HG02763 (cell line): ENCODE data around the gene HRH2.
"Not testable (repeated sequence)": the region's sequence is repeated elsewhere in the genome, so short reads cannot be mapped to it uniquely, and the experiment has no call there.

Source experiments
- ATAC-seq: cut with Tn5 transposase; IDR thresholded peaks from one replicate; pipeline ENCODE4 v1.9.1; 2021; ENCODE audit warnings: mild to moderate bottlenecking, moderate library complexity; ENCODE audit not compliant: unreplicated experiment

HRH2 gene

DNA sequence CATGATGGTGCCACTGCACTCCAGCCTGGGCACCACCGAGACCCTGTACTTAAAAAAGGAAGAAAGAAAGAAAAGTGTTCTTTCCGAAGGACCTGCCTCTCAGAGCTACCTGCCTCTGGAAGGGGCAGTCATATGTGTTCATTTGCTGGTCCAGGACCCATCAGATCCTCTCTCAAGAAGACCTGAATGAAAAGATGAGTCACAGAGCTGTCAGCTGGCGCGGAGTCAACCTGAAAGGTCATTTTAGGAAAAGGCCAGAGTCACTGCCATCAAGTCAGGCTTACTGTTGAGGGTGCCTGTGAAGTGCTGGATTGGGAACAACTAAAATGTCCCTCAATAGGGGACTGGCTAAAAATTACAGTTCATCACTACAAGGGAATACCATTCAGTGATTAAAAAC, 14.9 kb upstream of the HRH2 start:
- ATAC-seq, result no peak

DNA sequence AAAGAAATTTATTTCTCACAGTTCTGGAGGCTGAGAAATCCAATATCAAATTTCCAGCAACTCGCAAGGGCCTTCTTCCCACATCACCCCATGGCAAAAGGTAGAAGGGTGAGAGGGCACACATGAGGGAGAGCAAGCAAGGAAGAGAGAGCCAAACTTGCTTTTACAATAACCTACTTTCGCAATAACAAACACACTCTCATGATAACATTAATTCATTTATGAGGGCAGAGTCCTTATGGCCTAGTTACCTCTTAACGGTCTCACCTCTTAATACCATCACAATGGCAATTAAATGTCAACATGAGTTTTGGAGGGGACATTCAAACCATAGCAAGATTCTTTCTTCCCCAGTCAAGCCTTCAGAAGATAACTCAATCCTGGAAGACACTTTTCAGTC, 11.6 kb upstream of the HRH2 start:
- no peak for ATAC-seq

DNA sequence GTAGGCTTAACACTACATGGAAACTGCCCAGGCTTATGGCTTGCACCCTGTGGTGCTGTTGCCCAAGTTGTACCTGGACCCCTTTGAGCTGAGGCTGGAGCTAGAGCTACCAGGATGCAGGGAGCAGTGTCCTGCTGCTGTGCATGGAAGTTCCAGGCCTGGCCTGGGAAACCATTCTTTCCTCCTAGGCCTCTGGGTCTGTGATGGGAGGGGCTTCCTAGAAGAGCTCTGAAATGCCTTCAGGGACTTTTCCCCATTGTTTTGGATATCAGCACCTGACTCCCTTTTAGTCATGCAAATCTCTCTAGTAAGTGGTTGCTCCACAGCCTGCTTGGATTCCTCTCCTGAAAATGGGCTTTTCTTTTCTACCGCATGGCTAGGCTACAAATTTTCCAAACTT, 7.9 kb upstream of the HRH2 start:
- no peak for ATAC-seq

DNA sequence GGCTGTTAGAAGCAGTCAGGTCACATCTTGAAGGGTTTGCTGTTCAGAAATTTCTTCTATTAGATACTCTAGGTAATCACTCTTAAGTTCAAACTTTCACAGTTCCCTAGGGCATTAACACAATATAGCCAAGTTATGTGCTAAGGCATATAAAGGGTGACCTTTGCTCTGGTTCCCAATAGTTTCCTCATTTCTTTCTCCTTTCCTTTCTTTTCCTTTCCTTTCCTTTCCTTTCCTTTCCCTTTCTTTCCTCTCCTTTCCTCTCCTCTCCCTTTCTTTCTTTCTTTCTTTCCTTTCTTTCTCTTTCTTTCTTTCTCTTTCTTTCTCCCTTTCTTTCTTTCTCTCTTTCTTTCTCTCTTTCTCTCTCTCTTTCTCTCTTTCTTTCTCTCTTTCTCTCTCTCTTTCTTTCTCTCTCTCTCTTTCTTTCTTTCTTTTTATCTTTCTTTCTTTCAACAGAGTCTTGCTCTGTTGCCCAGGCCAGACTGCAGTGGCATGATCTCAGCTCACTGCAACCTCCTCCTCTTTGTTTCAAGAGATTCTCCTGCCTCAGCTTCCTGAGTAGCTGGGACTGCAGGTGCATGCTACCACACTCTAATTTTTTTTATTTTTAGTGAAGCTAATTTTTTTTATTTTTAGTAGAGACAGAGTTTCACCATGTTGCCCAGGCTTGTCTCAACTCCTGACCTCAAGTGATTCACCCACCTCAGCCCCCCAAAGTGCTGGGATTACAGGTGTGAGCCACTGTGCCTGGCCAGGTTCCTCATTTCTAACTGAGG, 7.3 kb upstream of the HRH2 start:
- not testable (repeated sequence) for ATAC-seq

DNA sequence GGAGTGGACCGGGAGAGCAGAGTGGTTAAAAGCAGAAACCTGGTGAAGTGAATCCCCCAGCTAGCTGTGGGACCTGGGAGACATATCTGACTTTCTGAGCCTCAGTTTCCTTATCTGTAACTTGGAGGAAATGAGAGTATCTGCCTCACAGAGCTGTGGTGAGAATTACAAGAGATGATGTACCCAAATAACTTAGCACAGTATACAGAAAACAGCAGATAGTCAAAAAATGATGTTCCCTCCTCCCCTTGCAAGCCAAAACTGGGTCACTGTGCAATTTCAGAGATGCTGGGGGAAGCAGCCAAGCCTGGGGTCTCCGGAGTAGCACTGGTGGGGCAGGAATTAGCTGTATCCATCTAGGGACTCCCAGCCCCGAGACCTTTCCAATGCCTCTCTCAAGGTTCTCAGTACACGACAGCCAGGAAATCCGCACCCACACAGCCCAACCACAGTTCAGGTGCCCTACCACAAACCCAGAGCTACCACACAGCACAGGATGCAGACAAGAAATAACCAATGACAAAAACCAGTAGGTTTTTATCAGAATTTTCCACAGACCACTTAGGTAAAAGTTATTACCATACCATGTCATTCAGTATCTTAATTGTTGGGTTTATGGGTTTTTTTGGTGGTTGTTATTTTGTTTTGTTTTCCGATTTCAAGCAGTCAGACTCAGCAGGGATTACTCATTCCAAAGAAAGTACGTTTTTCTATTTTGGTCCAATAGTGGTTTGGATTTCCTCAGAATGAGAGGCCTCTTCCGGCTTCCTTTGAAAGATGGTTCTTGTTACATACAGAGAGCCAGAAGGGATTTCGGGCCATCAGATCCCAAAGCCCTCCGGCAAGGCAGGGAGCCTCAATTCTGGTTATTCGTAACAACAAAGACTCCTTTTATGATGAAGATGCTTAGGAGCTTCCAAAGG, 4.9 kb upstream of the HRH2 start:
- ATAC-seq, result no peak

DNA sequence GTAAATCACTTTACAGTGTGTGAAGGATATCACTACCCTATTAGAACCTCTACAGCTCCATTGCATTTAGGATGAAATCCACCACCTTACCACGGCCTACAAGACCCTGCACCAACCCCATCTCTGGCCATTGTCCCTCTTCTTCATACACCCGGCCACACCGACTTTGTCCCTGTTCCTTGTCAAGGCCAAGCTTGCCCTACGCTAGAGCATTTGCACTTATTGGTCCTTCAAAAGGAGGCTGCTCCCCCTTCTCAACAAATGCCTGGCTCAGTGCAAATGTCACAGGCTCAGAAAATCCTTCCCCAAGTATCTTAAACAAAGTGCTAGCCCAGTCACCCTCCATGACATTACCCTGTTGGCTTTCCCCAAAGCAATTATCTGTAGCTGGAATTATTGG, 4.1 kb upstream of the HRH2 start:
- no peak for ATAC-seq

DNA sequence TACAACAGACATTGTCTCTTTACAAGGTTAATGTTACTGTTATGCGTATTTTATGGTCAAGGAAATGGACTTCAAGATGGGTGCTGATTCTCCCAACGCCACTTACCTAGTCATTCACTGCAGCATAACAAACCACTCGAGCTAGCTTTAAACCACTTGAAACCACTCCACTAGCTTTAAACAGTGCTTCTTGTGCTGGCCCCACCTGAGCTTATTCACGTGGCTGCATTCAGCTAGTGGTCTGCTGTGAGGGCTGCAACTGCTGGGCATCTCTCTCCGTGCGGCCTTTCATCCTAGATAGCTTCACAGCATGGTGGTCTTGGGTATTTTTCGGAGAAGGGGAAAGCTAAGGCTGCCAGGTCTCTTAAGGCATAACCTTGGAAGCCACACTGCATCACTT, 3.5 kb upstream of the HRH2 start:
- no peak for ATAC-seq

DNA sequence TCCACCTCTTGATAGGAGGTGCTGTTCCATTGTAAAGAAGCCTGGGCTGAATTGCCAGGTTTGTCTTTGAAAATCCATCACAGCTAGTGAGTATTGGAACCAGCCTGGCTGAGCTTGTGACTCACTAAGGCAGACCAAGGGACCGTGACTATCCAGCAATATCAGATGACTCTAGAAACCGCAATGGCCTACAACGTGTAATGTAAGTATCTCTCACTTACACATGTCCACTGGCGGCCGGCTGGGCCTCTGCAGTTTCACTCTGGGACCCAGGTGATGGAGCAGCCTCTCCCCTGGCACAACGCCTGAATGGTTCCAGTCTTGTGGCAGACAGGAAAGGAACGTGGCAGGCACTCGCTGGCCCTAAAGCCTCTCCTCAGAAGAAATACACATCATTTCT, 3.1 kb upstream of the HRH2 start:
- ATAC-seq, result no peak

DNA sequence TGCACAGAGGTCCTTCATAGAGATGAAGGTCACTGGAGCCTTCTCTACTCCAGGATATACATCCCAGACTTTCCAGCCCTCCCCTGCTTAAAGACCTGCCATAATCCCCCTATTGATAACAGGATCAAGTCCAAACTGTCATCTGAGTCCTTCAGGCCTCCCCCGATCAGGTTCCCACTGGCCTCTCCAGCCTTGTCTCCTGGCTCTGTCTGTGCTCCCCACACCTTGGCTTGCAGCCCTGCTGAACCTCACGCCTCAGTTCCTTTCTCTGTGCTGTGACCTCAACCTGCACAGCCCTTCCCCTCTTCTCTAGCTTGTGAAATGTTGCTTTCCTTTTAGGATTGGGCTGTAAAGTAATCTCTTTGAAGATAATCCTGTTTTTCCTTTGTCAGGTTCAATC, 2.5 kb upstream of the HRH2 start:
- no peak for ATAC-seq

DNA sequence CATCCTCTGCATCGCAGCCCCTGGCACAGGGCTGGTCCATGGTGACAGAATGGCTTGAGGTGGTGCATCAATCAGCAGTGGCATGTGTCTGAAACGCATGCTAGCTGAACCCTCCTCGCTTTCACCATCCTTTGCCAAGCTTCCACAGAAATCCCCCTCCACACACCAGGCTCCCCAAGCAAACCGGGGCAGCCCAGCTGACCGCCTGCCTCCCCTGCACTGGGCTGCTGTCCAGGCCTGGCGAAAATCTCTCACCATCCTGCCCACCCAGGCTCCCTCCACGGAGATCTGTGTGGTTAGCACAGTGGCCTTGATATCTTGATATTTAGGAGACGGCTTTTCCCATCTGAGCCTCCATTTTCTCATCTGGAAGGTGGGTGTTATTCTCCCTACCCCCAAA, 905 bp upstream of the HRH2 start:
- no peak for ATAC-seq

DNA sequence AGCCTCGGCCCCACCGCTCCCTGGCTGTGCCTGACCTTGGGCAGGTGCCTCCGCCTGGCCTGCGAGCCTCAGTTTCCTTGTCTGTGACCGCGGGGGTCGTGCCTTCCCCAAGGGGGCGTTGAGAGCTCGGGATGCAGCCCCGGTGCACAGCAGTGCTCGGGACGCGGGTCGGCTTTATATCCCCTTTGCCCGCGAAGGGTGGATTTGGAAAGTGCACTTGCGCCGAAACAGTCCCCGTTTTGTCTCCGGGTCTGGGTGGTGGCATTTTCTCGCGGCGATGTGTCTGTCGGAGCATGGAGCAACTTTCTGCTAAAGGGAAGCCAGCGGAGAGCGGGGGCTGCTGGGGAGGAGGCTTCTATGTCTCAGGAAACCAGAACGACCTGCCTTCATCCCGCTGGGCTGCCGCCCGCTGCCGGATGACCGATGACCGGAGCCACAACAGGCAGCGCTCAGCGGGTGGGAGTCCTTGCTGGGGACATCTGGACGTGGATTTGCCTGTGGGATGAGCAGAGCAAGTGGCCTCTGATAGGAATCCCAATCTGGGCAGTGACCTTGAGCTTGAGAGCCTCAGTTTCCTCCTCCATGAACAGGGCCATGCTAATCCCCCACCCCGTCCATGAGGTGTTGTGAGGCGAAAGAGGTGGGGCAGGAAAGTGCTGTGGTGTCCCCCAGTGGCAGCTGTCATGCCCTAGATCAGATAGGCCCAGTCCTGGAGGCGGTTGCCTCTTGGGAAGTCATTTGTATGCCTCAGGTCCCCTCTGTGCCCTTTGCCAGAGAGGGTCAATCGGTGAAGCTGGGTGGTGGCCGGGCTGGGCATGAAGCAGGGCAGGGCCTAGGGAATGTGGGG, 651 bp downstream of the HRH2 start:
- ATAC-seq, result no peak

DNA sequence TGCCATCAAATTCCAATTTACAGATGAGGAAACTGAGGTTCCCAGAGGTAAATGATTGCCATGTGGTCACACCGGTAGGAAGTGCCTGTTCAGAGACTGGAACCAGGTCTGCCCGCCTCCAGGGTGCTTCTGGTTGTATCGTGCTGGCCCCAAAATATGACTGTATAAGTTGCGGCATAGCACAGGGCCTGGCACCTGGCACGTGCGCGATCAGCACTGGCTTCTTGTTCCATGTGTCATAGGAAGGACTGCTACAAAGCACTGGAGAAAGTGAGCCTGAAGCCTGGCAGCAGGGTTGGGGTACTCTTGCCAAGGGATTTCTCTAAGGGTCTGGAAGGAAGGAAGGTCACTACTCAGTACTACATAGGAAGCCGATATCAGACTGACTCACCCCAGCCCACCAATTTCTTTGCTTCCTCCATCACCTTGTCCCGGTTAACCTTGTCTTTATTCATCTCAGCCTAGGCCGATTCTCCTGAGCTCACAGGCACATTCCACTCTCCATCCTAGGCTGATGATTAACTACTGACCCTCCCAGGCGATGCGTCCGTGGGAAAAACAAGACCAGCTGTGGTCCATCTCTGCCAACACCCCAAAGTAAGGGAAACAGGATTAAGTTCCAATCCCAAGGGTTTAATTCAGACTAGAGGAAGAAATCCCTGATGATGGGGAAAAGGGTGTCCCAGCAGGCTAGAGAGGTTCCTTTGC, 1.8 kb downstream of the HRH2 start:
- no peak for ATAC-seq

DNA sequence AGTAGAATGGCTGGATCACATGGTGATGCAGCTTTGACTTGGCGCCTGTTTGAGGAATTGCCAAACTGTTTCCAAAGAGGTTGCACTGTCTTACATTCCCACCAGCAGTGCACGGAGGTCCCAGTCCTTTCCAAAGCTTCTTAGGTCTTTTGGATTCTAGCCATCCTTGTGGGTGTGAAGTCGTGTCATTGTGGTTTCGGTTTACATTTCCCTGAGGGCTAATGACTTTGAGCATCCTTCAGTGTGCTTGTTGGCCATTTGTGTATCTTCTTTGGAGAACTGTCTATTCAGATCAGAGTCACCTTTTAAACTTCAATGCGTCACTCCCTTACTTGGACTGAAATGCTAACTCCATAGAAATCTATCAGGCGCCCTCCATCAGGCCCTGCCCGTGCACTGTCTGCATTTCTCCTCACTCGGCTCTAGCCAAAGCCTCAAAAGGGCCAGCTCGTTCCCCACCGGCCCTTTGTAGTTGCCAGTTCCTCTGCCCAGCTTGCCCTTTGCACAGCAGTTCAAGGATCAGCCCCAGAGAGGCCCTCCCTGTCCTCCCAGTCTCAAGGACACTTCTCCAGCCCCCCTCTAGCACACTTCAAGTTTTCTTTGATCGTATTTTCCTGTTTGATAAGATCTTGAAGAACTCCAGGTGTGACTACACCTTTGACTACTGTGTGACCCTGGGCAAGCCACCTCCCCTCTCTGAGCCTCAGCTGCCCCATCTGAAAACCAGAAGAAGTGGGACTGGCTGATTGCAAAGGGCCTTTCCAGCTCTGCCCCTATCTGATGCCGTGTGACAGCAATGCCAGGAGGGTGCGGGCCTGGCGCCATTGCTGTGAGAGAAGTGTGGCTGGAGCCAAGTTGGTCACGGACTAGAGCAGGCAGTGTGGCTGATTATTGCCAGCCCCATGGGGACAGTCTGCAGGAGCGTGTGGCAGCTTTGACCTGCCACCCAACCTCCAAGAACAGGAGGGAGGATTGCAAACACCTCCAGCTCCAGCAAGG, 5.6 kb downstream of the HRH2 start:
- no peak for ATAC-seq

DNA sequence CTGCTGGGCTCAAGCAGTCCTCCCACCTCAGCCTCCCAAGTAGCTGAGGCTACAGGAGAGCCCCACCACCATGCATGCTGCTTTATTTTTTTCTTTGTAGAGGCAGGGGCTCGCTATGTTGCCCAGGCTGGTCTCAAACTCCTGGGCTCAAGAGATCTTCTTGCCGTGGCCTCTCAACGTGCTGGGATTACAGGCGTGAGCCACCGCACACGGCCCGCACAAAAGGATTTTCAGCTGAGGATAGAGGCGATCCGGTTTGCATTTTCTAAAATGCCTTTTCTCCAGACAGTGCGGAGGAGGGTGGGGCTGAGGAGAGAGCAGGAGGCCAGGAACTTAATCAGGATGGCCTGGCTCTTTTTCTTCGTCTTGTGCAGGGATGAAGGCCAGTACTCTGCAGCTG, 6.9 kb downstream of the HRH2 start:
- ATAC-seq, result no peak

DNA sequence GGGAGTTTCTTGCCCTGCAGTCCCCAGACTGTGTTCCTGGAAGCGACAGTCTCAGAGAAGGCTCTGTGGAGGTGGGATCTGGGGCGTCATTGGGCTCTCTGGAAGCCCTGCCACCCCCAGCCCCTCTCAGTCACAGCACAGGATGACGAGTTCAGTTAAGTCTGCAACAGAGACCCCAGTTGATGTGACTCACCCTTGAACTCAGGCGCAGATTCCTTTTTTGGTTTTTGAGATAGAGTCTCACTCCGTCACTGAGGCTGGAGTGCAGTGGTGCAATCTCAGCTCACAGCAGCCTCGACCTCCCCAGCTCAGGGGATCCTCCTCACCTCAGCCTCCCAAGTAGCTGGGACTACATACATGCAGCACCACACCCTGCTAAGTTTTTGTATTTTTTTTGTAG, 8.3 kb downstream of the HRH2 start:
- ATAC-seq, result no peak

DNA sequence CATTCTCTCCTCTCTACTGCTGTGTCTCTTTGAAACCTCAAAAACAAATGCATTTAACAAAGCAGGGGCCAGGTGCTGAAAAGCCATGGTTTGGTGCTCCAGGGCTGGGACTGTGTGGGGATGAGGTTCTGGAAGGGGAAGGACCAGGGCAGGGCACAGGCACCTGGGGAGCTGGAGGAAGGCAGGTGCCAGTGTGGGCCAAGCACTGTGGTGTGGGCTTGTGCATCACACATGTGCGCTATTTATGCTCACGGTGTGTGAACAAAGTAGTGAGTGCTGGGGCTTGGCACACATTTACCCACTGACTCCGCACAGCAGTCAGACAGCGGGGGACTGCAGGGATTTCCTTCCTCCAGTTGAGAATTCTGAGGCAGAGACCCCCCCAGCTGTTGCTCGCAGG, 10.1 kb downstream of the HRH2 start:
- no peak for ATAC-seq

DNA sequence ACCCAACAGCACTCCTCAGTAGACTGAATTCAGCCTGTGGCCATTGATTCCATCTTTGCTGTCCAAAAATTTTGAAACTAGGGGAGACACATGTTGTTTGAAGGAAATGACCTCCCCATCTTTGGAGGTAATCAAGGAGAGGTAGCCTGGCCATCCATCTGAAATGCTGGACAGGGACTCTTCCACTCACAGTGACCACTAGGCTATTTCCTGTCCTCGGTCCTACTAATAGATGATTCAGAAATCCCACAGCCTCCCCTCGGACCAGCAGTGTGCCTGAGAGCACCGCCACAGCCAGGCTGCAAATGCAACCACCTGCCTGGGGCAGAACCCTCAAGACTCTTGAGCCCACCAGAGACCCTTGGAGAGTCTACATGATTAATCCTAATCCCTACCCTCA, 12.5 kb downstream of the HRH2 start:
- no peak for ATAC-seq

DNA sequence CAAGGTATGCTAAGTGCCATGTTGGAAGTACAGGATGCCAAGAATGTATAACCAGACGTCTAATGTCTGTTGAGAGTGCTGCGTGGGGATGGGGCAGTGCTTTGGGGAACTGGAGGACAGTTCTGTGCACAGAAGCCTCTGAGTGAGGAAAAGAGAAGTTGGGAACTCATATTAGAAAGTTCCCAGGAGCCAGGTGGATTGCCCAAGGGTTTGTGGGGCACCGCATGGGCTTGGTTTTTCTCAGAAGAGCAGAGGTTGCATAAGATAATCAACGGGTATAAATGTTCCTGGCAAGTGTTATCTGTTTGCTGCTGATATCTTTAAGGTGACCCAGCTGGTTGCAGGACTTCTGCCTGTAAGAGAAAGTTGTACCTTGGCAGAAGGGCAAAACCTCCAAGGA, 13.1 kb downstream of the HRH2 start:
- no peak for ATAC-seq

DNA sequence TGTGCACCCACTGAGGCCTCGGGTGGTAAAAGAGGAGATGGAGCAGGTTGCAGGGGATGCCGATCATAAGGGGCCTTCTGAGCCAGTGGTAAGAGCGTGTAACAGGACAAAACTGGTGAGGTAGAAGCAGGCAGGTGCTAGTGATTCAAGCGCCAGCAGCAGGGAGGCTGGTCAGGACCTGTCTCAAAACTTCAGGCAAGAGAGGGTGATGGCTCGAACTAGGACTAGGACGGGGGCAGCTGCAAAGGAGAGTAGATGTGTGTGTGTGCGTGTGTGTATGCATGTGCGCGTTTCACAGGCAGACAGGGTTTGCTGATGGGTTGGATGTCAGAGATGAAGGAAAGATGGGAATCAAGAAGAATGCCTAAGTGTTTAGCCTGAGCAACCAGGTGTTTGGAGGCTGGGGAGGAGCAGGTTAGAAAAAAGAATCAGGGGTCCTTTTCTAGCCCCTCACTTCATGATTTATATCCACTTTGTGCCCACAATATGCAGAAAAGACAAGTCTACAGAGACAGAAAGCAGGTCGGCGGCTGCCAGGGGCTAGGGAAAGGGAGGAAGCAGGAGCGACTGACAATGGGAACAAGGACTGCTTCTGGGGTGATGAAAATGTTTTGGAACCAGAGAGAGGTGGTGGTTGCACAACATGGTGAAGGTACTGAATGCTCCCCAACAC, 15.2 kb downstream of the HRH2 start:
- ATAC-seq, result no peak
